H9 (cell line): ENCODE data around the gene CRACR2A. TPM values are rescaled to one million over a fixed set of nuclear protein-coding genes. Genes with fewer than 3 reads are reported as not detected.

ENCODE experiments used
- DNase-seq: peaks from one replicate; pipeline ENCODE4 v3.0.0-alpha.2; 2017
- H2AFZ ChIP-seq: one replicate; pipeline ENCODE4 v1.6.1; 2013; ENCODE audit warnings: mild to moderate bottlenecking, low read length, control low read depth, moderate library complexity
- H2AK5ac ChIP-seq: 2 replicates; pipeline ENCODE4 v1.6.1; 2013; ENCODE audit warnings: low read length, control low read depth, mixed read lengths; ENCODE audit not compliant: insufficient read length
- H2BK120ac ChIP-seq: one replicate; pipeline ENCODE4 v1.6.1; 2013; ENCODE audit warnings: low read depth, mild to moderate bottlenecking, low read length, control low read depth, inconsistent platforms; ENCODE audit not compliant: poor library complexity, severe bottlenecking
- H2BK12ac ChIP-seq: 2 replicates; pipeline ENCODE4 v1.6.1; 2013; ENCODE audit warnings: low read length, control low read depth, mixed read lengths, low read depth; ENCODE audit not compliant: insufficient read length
- H2BK15ac ChIP-seq: 2 replicates; pipeline ENCODE4 v1.6.1; 2013; ENCODE audit warnings: low read depth, low read length, control low read depth
- H2BK20ac ChIP-seq: one replicate; pipeline ENCODE4 v1.6.1; 2013; ENCODE audit warnings: low read depth, mild to moderate bottlenecking, low read length, control low read depth, inconsistent platforms; ENCODE audit not compliant: poor library complexity, severe bottlenecking
- H2BK5ac ChIP-seq: 2 replicates; pipeline ENCODE4 v1.6.1; 2013; ENCODE audit warnings: low read length, control low read depth, mixed read lengths; ENCODE audit not compliant: insufficient read length
- H3K14ac ChIP-seq: 2 replicates; pipeline ENCODE4 v1.6.1; 2013; ENCODE audit warnings: low read length, control low read depth; ENCODE audit not compliant: insufficient read depth
- H3K18ac ChIP-seq: 2 replicates; pipeline ENCODE4 v1.6.1; 2013; ENCODE audit warnings: low read depth, mild to moderate bottlenecking, mixed read lengths, low read length, control low read depth; ENCODE audit not compliant: insufficient read length
- H3K23ac ChIP-seq: 2 replicates; pipeline ENCODE4 v1.6.1; 2013; ENCODE audit warnings: low read length, control low read depth, mixed read lengths, low read depth; ENCODE audit not compliant: insufficient read length
- H3K23me2 ChIP-seq: 2 replicates; pipeline ENCODE4 v1.6.1; 2013; ENCODE audit warnings: low read depth, mild to moderate bottlenecking, mixed read lengths, low read length, control low read depth; ENCODE audit not compliant: insufficient read length, poor library complexity, severe bottlenecking
- H3K27ac ChIP-seq: 2 replicates; pipeline ENCODE4 v1.5.1; 2013; ENCODE audit warnings: low read length, control low read depth, mixed read lengths, low read depth; ENCODE audit not compliant: insufficient read length
- H3K27me3 ChIP-seq: 2 replicates; pipeline ENCODE4 v1.6.1; 2013; ENCODE audit warnings: low read length, control low read depth, inconsistent platforms; ENCODE audit not compliant: insufficient read depth
- H3K4ac ChIP-seq: 2 replicates; pipeline ENCODE4 v1.6.1; 2013; ENCODE audit warnings: low read depth, mild to moderate bottlenecking, control low read depth, inconsistent platforms, low read length, moderate library complexity
- H3K4me1 ChIP-seq: 2 replicates; pipeline ENCODE4 v1.6.1; 2013; ENCODE audit warnings: low read length, control low read depth, inconsistent platforms; ENCODE audit not compliant: insufficient read depth
- H3K4me2 ChIP-seq: 2 replicates; pipeline ENCODE4 v1.6.1; 2013; ENCODE audit warnings: low read length, control low read depth, mixed read lengths; ENCODE audit not compliant: insufficient read length, insufficient read depth
- H3K56ac ChIP-seq: 2 replicates; pipeline ENCODE4 v1.6.1; 2013; ENCODE audit warnings: low read depth, mild to moderate bottlenecking, mixed read lengths, low read length, control low read depth; ENCODE audit not compliant: insufficient read length
- H3K79me1 ChIP-seq: 2 replicates; pipeline ENCODE4 v1.6.1; 2013; ENCODE audit warnings: low read depth, mild to moderate bottlenecking, moderate library complexity, low read length, control low read depth, inconsistent platforms; ENCODE audit not compliant: insufficient read depth, poor library complexity, severe bottlenecking
- H3K79me2 ChIP-seq: 2 replicates; pipeline ENCODE4 v1.6.1; 2013; ENCODE audit warnings: low read length, control low read depth, inconsistent platforms; ENCODE audit not compliant: insufficient read depth
- H3K9ac ChIP-seq: 2 replicates; pipeline ENCODE4 v1.6.1; 2013; ENCODE audit warnings: low read length, control low read depth, mixed read lengths; ENCODE audit not compliant: insufficient read length; ENCODE audit errors: extremely low read depth
- H3K9me3 ChIP-seq: one replicate; pipeline ENCODE4 v1.6.1; 2013; ENCODE audit warnings: low read depth, low read length, inconsistent platforms; ENCODE audit not compliant: control insufficient read depth
- H3T11ph ChIP-seq: one replicate; pipeline ENCODE4 v1.6.1; 2013; ENCODE audit warnings: mild to moderate bottlenecking, low read length, control low read depth, inconsistent platforms
- H4K20me1 ChIP-seq: one replicate; pipeline ENCODE4 v1.6.1; 2013; ENCODE audit not compliant: control insufficient read depth, insufficient read length, insufficient read depth
- H4K5ac ChIP-seq: 2 replicates; pipeline ENCODE4 v1.6.1; 2013; ENCODE audit warnings: low read depth, mild to moderate bottlenecking, mixed read lengths, low read length, control low read depth; ENCODE audit not compliant: insufficient read length
- H4K8ac ChIP-seq: replicated peaks from 2 replicates; pipeline ENCODE4 v1.6.1; 2013; ENCODE audit warnings: low read length, control low read depth, mixed read lengths, low read depth; ENCODE audit not compliant: insufficient read length
- H4K91ac ChIP-seq: 2 replicates; pipeline ENCODE4 v1.6.1; 2013; ENCODE audit warnings: low read depth, mild to moderate bottlenecking, moderate library complexity, mixed read lengths, low read length, control low read depth; ENCODE audit not compliant: insufficient read length
- H3K27ac Mint-ChIP-seq, 3 experiments: 2 replicates in 2 of 3; 3 replicates in 1 of 3; pipeline ENCODE4 v1.8.0; 2020 to 2021; ENCODE audit warnings: mixed read lengths in 3 of 3, mild to moderate bottlenecking in 1 of 3, moderate library complexity in 1 of 3
- H3K27me3 Mint-ChIP-seq: 2 replicates; pipeline ENCODE4 v1.8.0; 2021; ENCODE audit warnings: low read depth, mild to moderate bottlenecking, moderate library complexity, mixed read lengths
- H3K36me3 Mint-ChIP-seq, 3 experiments: 2 replicates in 2 of 3; 3 replicates in 1 of 3; pipeline ENCODE4 v1.8.0; 2020 to 2021; ENCODE audit warnings: low read depth in 3 of 3, mixed read lengths in 3 of 3; ENCODE audit not compliant: insufficient read depth in 1 of 3
- H3K4me1 Mint-ChIP-seq, 2 experiments: 2 replicates each; pipeline ENCODE4 v1.8.0; 2020; ENCODE audit warnings: mixed read lengths in 2 of 2
- H3K4me3 Mint-ChIP-seq, 2 experiments: 2 replicates in 1 of 2; 3 replicates in 1 of 2; pipeline ENCODE4 v1.8.0; 2020 to 2021; ENCODE audit warnings: mild to moderate bottlenecking in 2 of 2, mixed read lengths in 2 of 2, moderate library complexity in 1 of 2
- H3K9me3 Mint-ChIP-seq, 2 experiments: 2 replicates in 1 of 2; 3 replicates in 1 of 2; pipeline ENCODE4 v1.8.0; 2020; ENCODE audit warnings: mild to moderate bottlenecking in 2 of 2, mixed read lengths in 2 of 2, moderate library complexity in 1 of 2
- WGBS: extraction: QIAGEN DNeasy Blood & Tissue Kit; methylation state at CpG from one replicate; pipeline ENCODE4 v1.1.7; 2013; ENCODE audit warnings: missing lambda C conversion rate, low lambda C conversion rate, mixed read lengths; ENCODE audit not compliant: insufficient read length; ENCODE audit errors: extremely low coverage; 5-methylcytosine and 5-hydroxymethylcytosine counted together
- total RNA-seq: library from RNA; stranded (reverse); gene quantifications from 2 replicates; pipeline ENCODE4 v1.2.1, GENCODE V29; 2021
- TF ChIP-seq, protein P1 (sequence below): fragments of 200-600 bp; sonication (generic); conservative IDR thresholded peaks from 3 replicates; pipeline ENCODE4 v1.8.0; 2021; ENCODE audit warnings: antibody characterized with exemption, mild to moderate bottlenecking

CRACR2A gene
- total RNA-seq, 1 experiment from 2014 or later = 2.0 TPM

GRCh38 chr12:3791256-3791874, 38.5 kb upstream of the CRACR2A start:
- peak overlapping the region in 2 of 3 experiments; percentile 56 to 67; a peak in 3 of 7 replicates for H3K27ac Mint-ChIP-seq
- Histone ChIP-seq H3T11ph (no peak overlapping the region), H2BK120ac (no peak overlapping the region), H4K91ac (no peak overlapping the region), H3K4me1 (peaks cover 8% of the 10 kb centered on the region; the same call in 1 of the 2 replicates), H4K5ac (no peak overlapping the region), H2BK20ac (no peak overlapping the region), H2BK5ac (no peak overlapping the region), H3K79me1 (no peaks in the 10 kb centered on the region), H3K79me2 (no peaks in the 10 kb centered on the region), H3K14ac (no peak overlapping the region), H2AK5ac (no peak overlapping the region), H3K18ac (no peak overlapping the region), H3K27ac (no peak overlapping the region), H4K20me1 (no peaks in the 10 kb centered on the region), H3K4me2 (no peak overlapping the region), H3K9ac (no peak overlapping the region), H3K56ac (no peak overlapping the region), H3K9me3 (no peaks in the 10 kb centered on the region), H3K23me2 (no peaks in the 10 kb centered on the region), H2BK15ac (no peak overlapping the region), H2AFZ (no peak overlapping the region), H4K8ac (no peak overlapping the region), H3K4ac (no peak overlapping the region), H3K23ac (no peak overlapping the region), H2BK12ac (no peak overlapping the region), H3K27me3 (no peaks in the 10 kb centered on the region)
- H3K27me3 Mint-ChIP-seq = no peaks in the 10 kb centered on the region; the same call in 1 of the 2 replicates
- no peak for DNase-seq
- TF ChIP-seq, protein P1, sequence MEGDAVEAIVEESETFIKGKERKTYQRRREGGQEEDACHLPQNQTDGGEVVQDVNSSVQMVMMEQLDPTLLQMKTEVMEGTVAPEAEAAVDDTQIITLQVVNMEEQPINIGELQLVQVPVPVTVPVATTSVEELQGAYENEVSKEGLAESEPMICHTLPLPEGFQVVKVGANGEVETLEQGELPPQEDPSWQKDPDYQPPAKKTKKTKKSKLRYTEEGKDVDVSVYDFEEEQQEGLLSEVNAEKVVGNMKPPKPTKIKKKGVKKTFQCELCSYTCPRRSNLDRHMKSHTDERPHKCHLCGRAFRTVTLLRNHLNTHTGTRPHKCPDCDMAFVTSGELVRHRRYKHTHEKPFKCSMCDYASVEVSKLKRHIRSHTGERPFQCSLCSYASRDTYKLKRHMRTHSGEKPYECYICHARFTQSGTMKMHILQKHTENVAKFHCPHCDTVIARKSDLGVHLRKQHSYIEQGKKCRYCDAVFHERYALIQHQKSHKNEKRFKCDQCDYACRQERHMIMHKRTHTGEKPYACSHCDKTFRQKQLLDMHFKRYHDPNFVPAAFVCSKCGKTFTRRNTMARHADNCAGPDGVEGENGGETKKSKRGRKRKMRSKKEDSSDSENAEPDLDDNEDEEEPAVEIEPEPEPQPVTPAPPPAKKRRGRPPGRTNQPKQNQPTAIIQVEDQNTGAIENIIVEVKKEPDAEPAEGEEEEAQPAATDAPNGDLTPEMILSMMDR = no peak
- H3K36me3 Mint-ChIP-seq = peaks cover 4 to 11% (median 5%) of the 10 kb centered on the region in 3 experiments; a peak in 4 of 7 replicates
- H3K9me3 Mint-ChIP-seq = peaks cover 7 to 11% of the 10 kb centered on the region in 2 experiments; a peak in 4 of 5 replicates
- H3K4me1 Mint-ChIP-seq = peaks cover 21 to 32% of the 10 kb centered on the region in 2 experiments
- H3K4me3 Mint-ChIP-seq = no peak overlapping the region
- WGBS = no CpG with 5 or more reads among the region's 5 CpGs
